OCI-LY7 (cell line): ENCODE measurements around the gene TNRC6C. TPM values are rescaled to one million over a fixed set of nuclear protein-coding genes. Genes with fewer than 3 reads are reported as not detected.

Source experiments
- BruUV-seq: library from RNA; stranded (reverse); fragments of 400-500 nt; replicated peaks from 2 replicates; lab custom pipeline; 2021; lab: Mats Ljungman, UMichigan
- CTCF ChIA-PET: fragments of 300-600 bp; sonication (Branson Sonifier 250); formaldehyde crosslinking; loops from one replicate; lab custom pipeline; 2022; ENCODE audit warnings: antibody characterized with exemption; ENCODE audit not compliant: unreplicated experiment; lab: Charles Lee
- POLR2A ChIA-PET: fragments of 300-600 bp; sonication (Branson Sonifier 250); formaldehyde crosslinking; loops from one replicate; lab custom pipeline; 2022; ENCODE audit warnings: antibody characterized with exemption; lab: Charles Lee
- DNase-seq: peaks from one replicate; pipeline ENCODE4 v3.0.0-alpha.2; 2015; ENCODE audit warnings: low spot score
- H2AFZ ChIP-seq: fragments of 200-600 bp; sonication (generic), shearing (Covaris generic); 2 replicates; pipeline ENCODE4 v1.6.1; 2014; ENCODE audit warnings: mild to moderate bottlenecking, antibody characterized with exemption, low read length, moderate library complexity
- H3K27ac ChIP-seq: fragments of 200-600 bp; sonication (generic); 2 replicates; pipeline ENCODE4 v1.5.1; 2014; ENCODE audit warnings: mixed run types, low read depth, mild to moderate bottlenecking, moderate library complexity, low read length, inconsistent platforms; ENCODE audit not compliant: poor library complexity, severe bottlenecking
- H3K36me3 ChIP-seq: fragments of 200-600 bp; sonication (generic); 2 replicates; pipeline ENCODE4 v1.6.1; 2014; ENCODE audit warnings: mild to moderate bottlenecking, antibody characterized with exemption, low read length, moderate library complexity, mixed read lengths; ENCODE audit not compliant: insufficient read depth
- H3K4me1 ChIP-seq: fragments of 200-600 bp; sonication (generic); 2 replicates; pipeline ENCODE4 v1.5.1; 2014; ENCODE audit warnings: mild to moderate bottlenecking, low read length; ENCODE audit not compliant: insufficient read depth, poor library complexity, severe bottlenecking
- H3K4me2 ChIP-seq: fragments of 200-600 bp; sonication (generic); 2 replicates; pipeline ENCODE4 v1.6.1; 2014; ENCODE audit warnings: mild to moderate bottlenecking, low read length
- H3K4me3 ChIP-seq: fragments of 200-600 bp; sonication (generic); 2 replicates; pipeline ENCODE4 v1.5.1; 2014; ENCODE audit warnings: mild to moderate bottlenecking, low read depth, low read length; ENCODE audit not compliant: poor library complexity, severe bottlenecking
- H3K79me2 ChIP-seq: fragments of 200-600 bp; sonication (generic); 2 replicates; pipeline ENCODE4 v1.6.1; 2016; ENCODE audit warnings: low read depth, mild to moderate bottlenecking, low read length, moderate library complexity, mixed read lengths; ENCODE audit not compliant: insufficient read depth
- H3K9me2 ChIP-seq: fragments of 200-600 bp; sonication (generic); 2 replicates; pipeline ENCODE4 v1.6.1; 2016; ENCODE audit warnings: mild to moderate bottlenecking, low read length, mixed read lengths; ENCODE audit not compliant: insufficient read depth
- H3K9me3 ChIP-seq: fragments of 200-600 bp; sonication (generic); 2 replicates; pipeline ENCODE4 v1.6.1; 2014; ENCODE audit warnings: mild to moderate bottlenecking, mixed run types, low read length, mixed read lengths
- H4K20me1 ChIP-seq: fragments of 200-600 bp; sonication (generic); 2 replicates; pipeline ENCODE4 v1.6.1; 2014; ENCODE audit warnings: mild to moderate bottlenecking, antibody characterized with exemption, low read length, moderate library complexity, mixed read lengths; ENCODE audit not compliant: insufficient read depth
- EZH2phosphoT487 ChIP-seq: fragments of 200-600 bp; sonication (generic); IDR thresholded peaks from 2 replicates; pipeline ENCODE4 v1.6.1; 2018; ENCODE audit warnings: low read depth, borderline replicate concordance, mild to moderate bottlenecking, mixed run types, antibody characterized with exemption, low read length, moderate library complexity, mixed read lengths
- intact Hi-C: fragments of 100-400 bp; cut with micrococcal nuclease; formaldehyde crosslinking; loops from one replicate; pipeline ENCODE4 v1.10.0; 2022; ENCODE audit not compliant: unreplicated experiment
- total RNA-seq, 2 experiments: library from RNA; depleted of rRNA in 1 of 2; stranded (reverse); fragments of >200 nt in 1 of 2; shearing (Covaris generic) in 1 of 2; gene quantifications; 2 replicates each; pipeline ENCODE4 v1.2.3, GENCODE V29; 2014 to 2022
- TF ChIP-seq, protein P1 (sequence below): fragments of 200-600 bp; sonication (generic); conservative IDR thresholded peaks from 2 replicates; pipeline ENCODE4 v1.5.1; 2014; ENCODE audit warnings: mild to moderate bottlenecking, antibody characterized with exemption, low read length, moderate library complexity, mixed read lengths

The TNRC6C gene
- total RNA-seq, 2 experiments from 2014 or later = 8.5 to 25.2 TPM

DNA sequence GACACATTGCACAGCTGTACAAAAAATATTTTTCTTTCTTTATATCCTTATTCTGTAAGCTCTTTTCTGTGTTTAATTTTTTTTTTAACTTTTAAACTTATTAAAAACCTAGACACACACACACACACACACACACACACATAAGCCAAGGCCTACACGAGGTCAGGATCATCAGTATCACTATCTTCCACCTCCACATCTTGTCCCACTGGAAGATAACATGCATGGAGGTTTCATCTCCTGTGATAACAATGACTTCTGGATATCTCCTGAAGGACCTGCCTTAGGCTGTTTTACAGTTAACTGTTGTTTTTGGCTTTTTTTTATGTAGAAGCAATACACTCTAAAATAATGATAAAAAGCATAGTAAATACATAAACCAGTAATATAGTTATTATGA is 71.2 kb downstream of the TNRC6C start:
- no peak overlapping the region for H3K4me3 ChIP-seq
- no peak overlapping the region for H2AFZ ChIP-seq
- no peak overlapping the region for H3K4me2 ChIP-seq
- no peaks in the 10 kb centered on the region for H3K79me2 ChIP-seq
- H3K9me3 ChIP-seq = no peaks in the 10 kb centered on the region
- no peak overlapping the region for H3K27ac ChIP-seq
- peaks cover 9% of the 10 kb centered on the region for H3K4me1 ChIP-seq
- ChIA-PET CTCF (no interaction called here), POLR2A (interaction anchor here (0.6 to 1.1 kb wide), 3 partner anchors 9 to 368 kb away, joined by 3 to 4 read pairs (median 3); no protein-coding TSS in a partner anchor)
- TF ChIP-seq, protein P1, sequence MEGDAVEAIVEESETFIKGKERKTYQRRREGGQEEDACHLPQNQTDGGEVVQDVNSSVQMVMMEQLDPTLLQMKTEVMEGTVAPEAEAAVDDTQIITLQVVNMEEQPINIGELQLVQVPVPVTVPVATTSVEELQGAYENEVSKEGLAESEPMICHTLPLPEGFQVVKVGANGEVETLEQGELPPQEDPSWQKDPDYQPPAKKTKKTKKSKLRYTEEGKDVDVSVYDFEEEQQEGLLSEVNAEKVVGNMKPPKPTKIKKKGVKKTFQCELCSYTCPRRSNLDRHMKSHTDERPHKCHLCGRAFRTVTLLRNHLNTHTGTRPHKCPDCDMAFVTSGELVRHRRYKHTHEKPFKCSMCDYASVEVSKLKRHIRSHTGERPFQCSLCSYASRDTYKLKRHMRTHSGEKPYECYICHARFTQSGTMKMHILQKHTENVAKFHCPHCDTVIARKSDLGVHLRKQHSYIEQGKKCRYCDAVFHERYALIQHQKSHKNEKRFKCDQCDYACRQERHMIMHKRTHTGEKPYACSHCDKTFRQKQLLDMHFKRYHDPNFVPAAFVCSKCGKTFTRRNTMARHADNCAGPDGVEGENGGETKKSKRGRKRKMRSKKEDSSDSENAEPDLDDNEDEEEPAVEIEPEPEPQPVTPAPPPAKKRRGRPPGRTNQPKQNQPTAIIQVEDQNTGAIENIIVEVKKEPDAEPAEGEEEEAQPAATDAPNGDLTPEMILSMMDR = no peak
- TF ChIP-seq EZH2phosphoT487 = no peak
- BruUV-seq = no TSS peak
- no peaks in the 10 kb centered on the region for H3K9me2 ChIP-seq
- H4K20me1 ChIP-seq = no peaks in the 10 kb centered on the region
- DNase-seq = no peak
- intact Hi-C loops = no loop called here
- H3K36me3 ChIP-seq = peaks cover 15% of the 10 kb centered on the region; the same call in 1 of the 2 replicates

DNA sequence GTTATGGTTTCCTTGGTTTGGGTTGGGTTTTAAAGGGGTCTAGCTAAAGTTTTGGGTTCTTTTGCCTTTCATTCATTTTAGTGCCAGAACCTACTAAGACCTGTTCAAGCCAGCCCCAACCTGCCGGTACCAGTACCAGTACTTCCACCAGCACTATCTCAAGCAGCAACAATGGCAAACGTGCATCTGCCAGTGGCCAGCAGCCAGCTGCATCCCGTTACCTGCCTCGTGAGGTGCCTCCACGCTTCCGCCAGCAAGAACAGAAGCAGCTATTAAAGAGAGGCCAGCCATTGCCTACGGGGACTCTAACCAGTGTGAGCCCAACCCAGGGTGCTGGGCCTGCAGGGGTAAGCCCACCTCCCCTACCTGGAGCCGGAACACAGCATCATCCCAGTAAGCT is 72.9 kb downstream of the TNRC6C start:
- BruUV-seq = no TSS peak
- H3K9me2 ChIP-seq = no peaks in the 10 kb centered on the region
- ChIA-PET CTCF (no interaction called here), POLR2A (no interaction called here)
- no peak for TF ChIP-seq EZH2phosphoT487
- TF ChIP-seq, protein P1 = no peak
- peaks cover 9% of the 10 kb centered on the region for H3K4me1 ChIP-seq
- H3K4me3 ChIP-seq = no peak overlapping the region
- H4K20me1 ChIP-seq = no peaks in the 10 kb centered on the region
- H3K4me2 ChIP-seq = no peak overlapping the region
- DNase-seq = no peak
- H3K9me3 ChIP-seq = no peaks in the 10 kb centered on the region
- peaks cover 15% of the 10 kb centered on the region; the same call in 1 of the 2 replicates for H3K36me3 ChIP-seq
- intact Hi-C loops = no loop called here
- no peaks in the 10 kb centered on the region for H3K79me2 ChIP-seq
- no peak overlapping the region for H2AFZ ChIP-seq
- no peak overlapping the region for H3K27ac ChIP-seq

GRCh38 chr17:78032166-78032565 is 73.7 kb downstream of the TNRC6C start:
- Histone ChIP-seq H3K27ac (no peak overlapping the region), H3K4me3 (no peak overlapping the region), H3K36me3 (peaks cover 17% of the 10 kb centered on the region; the same call in 1 of the 2 replicates), H3K4me1 (peaks cover 9% of the 10 kb centered on the region), H4K20me1 (no peaks in the 10 kb centered on the region), H3K79me2 (no peaks in the 10 kb centered on the region), H3K9me2 (no peaks in the 10 kb centered on the region), H3K9me3 (no peaks in the 10 kb centered on the region), H2AFZ (no peak overlapping the region), H3K4me2 (no peak overlapping the region)
- POLR2A ChIA-PET = interaction anchor here (0.7 kb wide), 1 partner anchor 453 kb away, joined by 3 read pairs; no protein-coding TSS in a partner anchor
- intact Hi-C loops = no loop called here
- BruUV-seq = no TSS peak
- CTCF ChIA-PET = no interaction called here
- TF ChIP-seq EZH2phosphoT487 = no peak
- TF ChIP-seq, protein P1 = no peak
- DNase-seq = no peak
